Measurements from ENCODE around the gene TPRG1L. TPM values are rescaled to one million over a fixed set of nuclear protein-coding genes. Genes with fewer than 3 reads are reported as not detected.

TPRG1L gene
- total RNA-seq, 1 experiment from 2014 or later, result 17.4 TPM

DNA sequence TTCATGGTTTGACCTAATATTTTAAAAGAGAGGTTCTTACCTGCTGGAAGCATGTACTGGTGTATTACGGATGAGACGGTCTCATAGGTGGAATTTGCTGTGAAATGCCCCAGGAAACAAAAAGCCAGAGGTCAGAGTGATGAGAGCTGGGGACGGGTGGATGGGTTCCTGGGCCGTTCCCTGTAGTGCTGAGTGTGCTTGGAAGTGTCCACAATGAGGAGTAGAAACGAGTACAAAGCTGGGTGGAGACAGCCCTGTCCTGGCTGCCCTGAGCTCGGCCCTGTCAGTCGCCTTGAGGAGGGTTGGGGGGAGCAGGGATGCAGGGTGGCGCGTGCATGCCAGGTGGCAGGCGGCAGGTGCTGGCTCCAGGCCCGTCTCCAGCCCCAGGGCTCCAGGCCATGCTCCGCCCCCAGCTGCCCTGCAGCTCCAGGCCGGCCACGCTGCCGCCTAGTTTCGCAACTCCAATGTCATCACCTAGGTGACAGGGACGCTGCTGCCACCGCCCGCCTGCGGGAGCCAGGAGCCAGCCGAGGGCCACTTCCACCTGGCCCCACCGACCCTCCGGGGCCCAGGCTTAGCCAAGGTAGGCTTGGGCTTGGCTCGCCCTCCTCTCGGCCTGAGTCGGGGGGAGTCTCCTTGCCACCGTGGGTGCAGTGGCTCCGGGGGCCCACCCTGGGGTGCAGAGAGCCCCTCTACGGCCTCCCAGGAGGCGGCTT is 43.9 kb downstream of the TPRG1L start:
- Histone ChIP-seq H3K9me3 (replicated peaks) (no peaks in the 10 kb centered on the region), H3K27ac (no peak overlapping the region), H3K4me1 (replicated peaks) (no peaks in the 10 kb centered on the region), H3K4me3 (no peak overlapping the region), H3K36me3 (no peaks in the 10 kb centered on the region), H3K27me3 (replicated peaks) (no peaks in the 10 kb centered on the region)
- no peak for DNase-seq (ENCODE audit: low read depth in 1 of 2, low spot score in 2 of 2)

DNA sequence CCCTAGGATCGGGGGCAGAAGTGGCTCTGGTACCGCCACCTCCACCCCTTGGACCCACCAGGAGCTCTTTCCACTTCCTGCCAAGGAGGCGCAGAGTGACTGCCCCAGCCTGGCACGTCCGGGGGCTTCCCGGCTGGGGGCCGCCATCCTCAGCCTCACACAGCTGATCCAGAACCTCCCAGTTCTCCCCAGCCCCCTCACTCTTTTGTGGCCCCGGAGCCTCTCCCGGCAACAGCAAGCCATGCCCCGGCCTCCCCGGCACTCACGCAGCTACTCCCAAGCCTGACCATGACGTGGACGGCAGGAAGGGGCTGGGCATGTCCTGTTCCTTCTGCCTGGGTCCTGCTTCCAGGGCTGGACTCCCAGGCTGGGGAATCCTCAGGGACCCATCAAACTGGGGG is 44.6 kb downstream of the TPRG1L start:
- no peak overlapping the region for H3K27ac ChIP-seq
- DNase-seq (ENCODE audit: low read depth in 1 of 2, low spot score in 2 of 2), result no peak
- H3K9me3 ChIP-seq (replicated peaks), result no peaks in the 10 kb centered on the region
- no peaks in the 10 kb centered on the region for H3K36me3 ChIP-seq
- H3K4me3 ChIP-seq, result no peak overlapping the region
- H3K4me1 ChIP-seq (replicated peaks), result no peaks in the 10 kb centered on the region
- no peaks in the 10 kb centered on the region for H3K27me3 ChIP-seq (replicated peaks)

DNA sequence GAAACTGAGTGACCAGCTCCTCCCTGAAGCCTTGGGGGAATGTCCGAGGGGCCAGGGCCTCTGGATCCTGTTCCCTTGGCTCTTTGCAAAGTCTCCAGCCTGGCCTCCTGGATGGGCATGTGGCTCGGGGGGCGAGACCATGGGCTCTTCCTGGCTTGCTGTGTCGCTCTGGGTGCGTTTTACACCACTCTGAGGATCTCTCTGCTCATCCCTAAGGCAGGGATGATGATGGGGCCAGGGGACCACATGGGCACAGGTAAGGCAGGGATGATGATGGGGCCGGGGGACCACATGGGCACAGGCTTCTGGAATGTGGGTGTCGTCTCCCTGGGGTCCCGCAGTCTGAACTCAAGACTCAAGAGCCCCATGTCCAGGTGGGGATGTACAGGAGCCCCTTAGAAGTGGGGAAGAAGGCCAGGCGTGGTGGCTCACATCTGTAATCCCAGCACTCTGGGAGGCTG is 45.2 kb downstream of the TPRG1L start:
- H3K4me1 ChIP-seq (replicated peaks), result no peaks in the 10 kb centered on the region
- H3K27me3 ChIP-seq (replicated peaks), result no peaks in the 10 kb centered on the region
- H3K36me3 ChIP-seq, result no peaks in the 10 kb centered on the region
- H3K9me3 ChIP-seq (replicated peaks), result no peaks in the 10 kb centered on the region
- no peak for DNase-seq (ENCODE audit: low read depth in 1 of 2, low spot score in 2 of 2)
- no peak overlapping the region for H3K4me3 ChIP-seq
- no peak overlapping the region for H3K27ac ChIP-seq

DNA sequence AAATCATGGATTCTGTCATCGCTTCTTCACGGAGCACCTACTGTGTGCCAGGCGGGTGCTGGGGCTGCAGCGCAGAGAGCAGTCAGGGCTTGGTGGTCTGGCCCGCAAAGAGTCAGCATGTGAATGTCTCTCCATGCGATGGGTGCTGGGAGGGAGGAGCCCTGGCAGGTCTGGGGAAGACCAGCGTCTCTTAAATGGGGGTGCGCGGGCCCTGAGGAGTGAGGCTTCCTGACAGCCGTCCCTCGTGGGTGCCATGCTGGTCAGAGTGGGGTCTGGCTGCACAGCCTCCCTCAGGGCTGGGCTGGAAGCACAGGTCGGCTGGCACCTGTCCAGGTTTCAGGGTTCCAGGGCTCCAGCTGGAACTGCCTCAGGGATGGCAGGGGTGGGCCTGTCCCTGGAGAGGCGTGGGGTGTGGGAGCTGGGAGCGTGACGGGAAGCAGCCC is 46.0 kb downstream of the TPRG1L start:
- Histone ChIP-seq H3K4me1 (replicated peaks) (no peaks in the 10 kb centered on the region), H3K27me3 (replicated peaks) (no peaks in the 10 kb centered on the region), H3K36me3 (no peaks in the 10 kb centered on the region), H3K27ac (no peak overlapping the region), H3K9me3 (replicated peaks) (no peaks in the 10 kb centered on the region), H3K4me3 (no peak overlapping the region)
- no peak for DNase-seq (ENCODE audit: low read depth in 1 of 2, low spot score in 2 of 2)

DNA sequence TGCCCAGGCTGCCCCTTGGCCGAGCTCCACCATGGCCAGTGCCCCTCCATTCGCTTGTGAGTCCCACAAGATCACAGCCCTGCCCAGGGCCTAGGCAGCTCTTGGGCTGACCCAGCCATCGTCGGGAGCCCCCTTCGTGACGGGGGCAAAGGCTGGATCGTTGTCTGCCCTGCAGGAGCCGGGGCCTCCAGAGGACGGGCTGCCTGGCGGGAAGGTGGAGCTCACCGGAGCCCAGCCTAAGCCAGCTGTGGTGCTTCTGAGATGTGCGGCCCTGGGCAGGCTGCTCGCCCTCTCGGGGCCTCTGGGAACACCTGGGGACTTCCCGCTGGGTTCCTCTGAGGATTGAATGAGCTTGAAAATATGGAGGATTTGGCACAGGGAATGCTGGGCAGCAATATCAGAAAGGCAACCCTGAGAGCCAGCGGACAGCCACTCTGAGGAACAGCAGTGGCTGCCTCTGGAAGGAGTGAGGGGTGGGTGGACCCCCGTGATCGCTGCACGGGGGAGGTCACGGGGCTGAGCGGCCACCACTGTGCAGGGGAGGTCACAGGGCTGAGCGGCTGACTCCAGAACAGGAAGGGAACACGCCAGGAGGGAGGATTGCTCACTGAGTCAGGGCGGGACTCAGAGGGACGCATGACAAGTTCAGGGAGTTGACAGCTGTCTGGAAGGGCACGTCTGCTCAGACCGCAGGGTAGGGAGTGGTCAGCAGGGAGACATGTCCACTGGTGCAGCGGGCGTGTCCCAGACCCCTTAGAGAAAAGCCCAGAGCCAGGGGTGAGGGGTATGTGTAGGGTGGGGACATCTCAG is 46.8 kb downstream of the TPRG1L start:
- H3K27me3 ChIP-seq (replicated peaks), result no peaks in the 10 kb centered on the region
- no peak for DNase-seq (ENCODE audit: low read depth in 1 of 2, low spot score in 2 of 2)
- H3K4me3 ChIP-seq, result no peak overlapping the region
- H3K9me3 ChIP-seq (replicated peaks), result no peaks in the 10 kb centered on the region
- H3K27ac ChIP-seq, result no peak overlapping the region
- no peaks in the 10 kb centered on the region for H3K36me3 ChIP-seq
- H3K4me1 ChIP-seq (replicated peaks), result no peaks in the 10 kb centered on the region

GRCh38 chr1:3672231-3672970 is 47.6 kb downstream of the TPRG1L start:
- no peaks in the 10 kb centered on the region for H3K36me3 ChIP-seq
- H3K27me3 ChIP-seq (replicated peaks), result no peaks in the 10 kb centered on the region
- H3K27ac ChIP-seq, result no peak overlapping the region
- no peak overlapping the region for H3K4me3 ChIP-seq
- H3K9me3 ChIP-seq (replicated peaks), result no peaks in the 10 kb centered on the region
- H3K4me1 ChIP-seq (replicated peaks), result no peaks in the 10 kb centered on the region
- DNase-seq (ENCODE audit: low read depth in 1 of 2, low spot score in 2 of 2), result no peak

GRCh38 chr1:3672971-3673361 is 48.2 kb downstream of the TPRG1L start:
- H3K9me3 ChIP-seq (replicated peaks), result no peaks in the 10 kb centered on the region
- DNase-seq (ENCODE audit: low read depth in 1 of 2, low spot score in 2 of 2), result no peak

GRCh38 chr1:3673381-3674099 is 48.7 kb downstream of the TPRG1L start:
- no peaks in the 10 kb centered on the region for H3K9me3 ChIP-seq (replicated peaks)
- no peak for DNase-seq (ENCODE audit: low read depth in 1 of 2, low spot score in 2 of 2)
- no peaks in the 10 kb centered on the region for H3K4me1 ChIP-seq (replicated peaks)
- no peaks in the 10 kb centered on the region for H3K27me3 ChIP-seq (replicated peaks)
- no peak overlapping the region for H3K4me3 ChIP-seq
- no peak overlapping the region for H3K27ac ChIP-seq
- H3K36me3 ChIP-seq, result no peaks in the 10 kb centered on the region

More at GRCh38 chr1:3672971-3673361, 48.2 kb downstream of the TPRG1L start:
- Histone ChIP-seq H3K4me3 (no peak overlapping the region), H3K36me3 (no peaks in the 10 kb centered on the region), H3K27me3 (replicated peaks) (no peaks in the 10 kb centered on the region), H3K4me1 (replicated peaks) (no peaks in the 10 kb centered on the region), H3K27ac (no peak overlapping the region)

- no peaks in the 10 kb centered on the region for H3K9me3 ChIP-seq (replicated peaks)
- no peaks in the 10 kb centered on the region for H3K27me3 ChIP-seq (replicated peaks)
- no peaks in the 10 kb centered on the region for H3K36me3 ChIP-seq
- DNase-seq (ENCODE audit: low read depth in 1 of 2, low spot score in 2 of 2), result no peak
- H3K4me3 ChIP-seq, result no peak overlapping the region
- no peak overlapping the region for H3K27ac ChIP-seq
- no peaks in the 10 kb centered on the region for H3K4me1 ChIP-seq (replicated peaks)
Observed at GRCh38 chr1:3674100-3675094, 49.6 kb downstream of the TPRG1L start.

DNA sequence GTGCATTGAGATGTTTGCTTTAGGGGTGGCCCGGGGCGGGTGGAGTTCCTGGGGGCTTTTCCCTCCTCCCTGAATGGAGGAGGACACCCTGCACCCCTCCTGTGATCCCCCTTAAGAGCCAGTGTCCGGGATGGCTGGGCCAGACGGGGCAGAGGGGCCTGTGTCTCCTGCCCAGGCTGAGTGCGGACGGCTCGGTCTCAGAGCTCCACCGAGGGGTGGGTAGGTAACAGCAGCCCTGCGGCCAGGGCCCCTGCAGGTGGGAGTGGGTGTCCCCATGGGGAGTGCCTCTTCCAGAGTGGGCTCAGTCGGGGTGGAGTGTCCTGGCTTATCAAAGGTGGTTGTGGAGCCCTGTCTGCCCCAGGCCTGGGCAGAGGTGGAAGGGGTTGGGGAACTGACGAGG is 50.6 kb downstream of the TPRG1L start:
- H3K27ac ChIP-seq, result no peak overlapping the region
- H3K27me3 ChIP-seq (replicated peaks), result no peaks in the 10 kb centered on the region
- no peak for DNase-seq (ENCODE audit: low read depth in 1 of 2, low spot score in 2 of 2)
- no peaks in the 10 kb centered on the region for H3K9me3 ChIP-seq (replicated peaks)
- H3K4me3 ChIP-seq, result no peak overlapping the region
- H3K4me1 ChIP-seq (replicated peaks), result no peaks in the 10 kb centered on the region
- H3K36me3 ChIP-seq, result no peaks in the 10 kb centered on the region

GRCh38 chr1:3676581-3677470 is 52.0 kb downstream of the TPRG1L start:
- Histone ChIP-seq H3K36me3 (no peaks in the 10 kb centered on the region), H3K27me3 (replicated peaks) (no peaks in the 10 kb centered on the region), H3K27ac (no peak overlapping the region), H3K4me1 (replicated peaks) (no peaks in the 10 kb centered on the region), H3K9me3 (replicated peaks) (no peaks in the 10 kb centered on the region), H3K4me3 (no peak overlapping the region)
- no peak for DNase-seq (ENCODE audit: low read depth in 1 of 2, low spot score in 2 of 2)

- no peaks in the 10 kb centered on the region for H3K36me3 ChIP-seq
- no peak overlapping the region for H3K4me3 ChIP-seq
- H3K4me1 ChIP-seq (replicated peaks), result no peaks in the 10 kb centered on the region
- no peaks in the 10 kb centered on the region for H3K27me3 ChIP-seq (replicated peaks)
- no peaks in the 10 kb centered on the region for H3K9me3 ChIP-seq (replicated peaks)
- H3K27ac ChIP-seq, result no peak overlapping the region
- DNase-seq (ENCODE audit: low read depth in 1 of 2, low spot score in 2 of 2), result no peak
Observed at GRCh38 chr1:3677484-3677883, 52.7 kb downstream of the TPRG1L start.
